ENCODE data around the gene MSRB3. TPM values are rescaled to one million over a fixed set of nuclear protein-coding genes. Genes with fewer than 3 reads are reported as not detected.

The MSRB3 gene
- total and polyA plus RNA-seq, 2 of the 8 experiments (the other 6 are each of a cell fraction or from before 2014, with no cell fraction given): 0.32 to 1.2 TPM

DNA sequence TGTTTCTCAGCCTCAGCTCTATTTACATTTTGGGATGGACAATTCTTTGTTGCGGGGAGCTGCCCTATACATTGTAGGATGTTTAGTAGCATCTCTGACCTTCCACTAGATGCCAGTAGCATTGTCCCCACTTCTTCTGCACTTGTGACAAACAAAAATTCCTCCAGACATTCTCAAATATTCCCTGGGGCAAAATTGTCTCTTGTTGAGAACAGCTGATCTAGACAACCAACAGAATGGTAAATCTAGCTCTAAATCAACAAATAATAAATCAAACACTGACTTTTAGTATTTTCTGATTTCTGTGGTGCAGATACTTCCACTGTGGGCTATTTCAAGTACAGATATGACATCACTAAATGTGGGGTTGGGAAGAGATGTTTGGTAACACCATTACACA, 60.7 kb downstream of the MSRB3 start (continued):
- no peak for TF ChIP-seq SAP30 (IDR thresholded peaks at IDR 0.05; ENCODE audit: insufficient read depth, insufficient replicate concordance, low read length)
- TF ChIP-seq CTCF (IDR thresholded peaks at IDR 0.05; ENCODE audit: control extremely low read depth in 1 of 3, insufficient read depth in 1 of 3, low read depth in 1 of 3, low read length in 3 of 3): no peak
- no peak for TF ChIP-seq GABPA (IDR thresholded peaks at IDR 0.05; ENCODE audit: borderline replicate concordance, insufficient read depth, low read length)
